ENCODE measurements around the gene FAAH. TPM values are rescaled to one million over a fixed set of nuclear protein-coding genes. Genes with fewer than 3 reads are reported as not detected.

FAAH gene
- total RNA-seq, 1 experiment from 2014 or later: 24.8 TPM

DNA sequence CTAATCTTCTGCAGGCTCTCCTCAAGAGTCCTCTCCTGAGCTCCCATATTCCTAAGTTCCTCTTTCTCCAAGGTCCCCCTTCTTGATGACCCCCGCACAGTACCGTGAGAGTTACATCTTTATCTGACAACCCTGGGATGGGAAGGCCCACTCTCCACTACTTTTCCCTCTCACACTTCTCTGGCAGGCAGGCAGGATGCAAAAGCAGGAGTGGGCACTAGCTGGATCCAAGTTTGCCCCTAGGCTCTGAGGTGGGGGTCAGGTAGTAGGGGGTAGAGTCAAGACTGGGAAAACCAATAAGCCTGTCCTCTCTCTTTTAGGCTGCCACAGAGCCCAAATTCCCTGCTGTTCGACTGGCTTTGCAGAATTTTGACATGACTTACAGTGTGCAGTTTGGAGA is 49.6 kb upstream of the FAAH start:
- H3K4me3 ChIP-seq (replicated peaks in 1 of 2; ENCODE audit: low read depth in 1 of 2, low read length in 2 of 2): no peak overlapping the region
- H3K27me3 ChIP-seq (ENCODE audit: insufficient read depth, low read length): no peaks in the 10 kb centered on the region
- BruUV-seq (replicated peaks): no TSS peak
- TF ChIP-seq SRF (IDR thresholded peaks at IDR 0.05; ENCODE audit: low read depth) (no peak), YY1 (IDR thresholded peaks at IDR 0.05; ENCODE audit: extremely low read depth, insufficient replicate concordance, low read depth, low read length) (no peak), SP1 (IDR thresholded peaks at IDR 0.05; ENCODE audit: low read depth) (no peak)
- TF ChIP-seq, protein P1, sequence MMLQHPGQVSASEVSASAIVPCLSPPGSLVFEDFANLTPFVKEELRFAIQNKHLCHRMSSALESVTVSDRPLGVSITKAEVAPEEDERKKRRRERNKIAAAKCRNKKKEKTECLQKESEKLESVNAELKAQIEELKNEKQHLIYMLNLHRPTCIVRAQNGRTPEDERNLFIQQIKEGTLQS (IDR thresholded peaks at IDR 0.05): no peak
- TF ChIP-seq, protein P2, sequence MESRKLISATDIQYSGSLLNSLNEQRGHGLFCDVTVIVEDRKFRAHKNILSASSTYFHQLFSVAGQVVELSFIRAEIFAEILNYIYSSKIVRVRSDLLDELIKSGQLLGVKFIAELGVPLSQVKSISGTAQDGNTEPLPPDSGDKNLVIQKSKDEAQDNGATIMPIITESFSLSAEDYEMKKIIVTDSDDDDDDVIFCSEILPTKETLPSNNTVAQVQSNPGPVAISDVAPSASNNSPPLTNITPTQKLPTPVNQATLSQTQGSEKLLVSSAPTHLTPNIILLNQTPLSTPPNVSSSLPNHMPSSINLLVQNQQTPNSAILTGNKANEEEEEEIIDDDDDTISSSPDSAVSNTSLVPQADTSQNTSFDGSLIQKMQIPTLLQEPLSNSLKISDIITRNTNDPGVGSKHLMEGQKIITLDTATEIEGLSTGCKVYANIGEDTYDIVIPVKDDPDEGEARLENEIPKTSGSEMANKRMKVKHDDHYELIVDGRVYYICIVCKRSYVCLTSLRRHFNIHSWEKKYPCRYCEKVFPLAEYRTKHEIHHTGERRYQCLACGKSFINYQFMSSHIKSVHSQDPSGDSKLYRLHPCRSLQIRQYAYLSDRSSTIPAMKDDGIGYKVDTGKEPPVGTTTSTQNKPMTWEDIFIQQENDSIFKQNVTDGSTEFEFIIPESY (IDR thresholded peaks at IDR 0.05; ENCODE audit: extremely low read depth, insufficient replicate concordance, low read length): no peak
- H3K4me2 ChIP-seq (ENCODE audit: low read length): no peak overlapping the region
- ChIA-PET RAD21 (ENCODE audit: low non-redundant PET in 1 of 2, low total read pairs in 2 of 2, uncharacterized antibody in 2 of 2, unreplicated experiment in 2 of 2) (no interaction called here), CTCF (interaction anchor here (1.7 kb wide), 1 partner anchor 11 kb away, joined by 6 read pairs; no protein-coding TSS in a partner anchor), POLR2A (no interaction called here)
- peaks cover 12 to 31% of the 10 kb centered on the region in 2 experiments for H3K4me1 ChIP-seq (ENCODE audit: control insufficient read depth in 1 of 2, insufficient read depth in 2 of 2, low read length in 2 of 2)
- H3K9me3 ChIP-seq (ENCODE audit: control insufficient read depth in 1 of 2, insufficient read depth in 1 of 2, low read depth in 1 of 2, low read length in 2 of 2): no peaks in the 10 kb centered on the region
- intact Hi-C loops (cut with micrococcal nuclease): no loop called here
- H3K27ac ChIP-seq (ENCODE audit: low read depth, low read length): no peak overlapping the region
- ATAC-seq: no peak
- no peaks in the 10 kb centered on the region for H3K9me2 ChIP-seq (ENCODE audit: insufficient read depth)
- DNase-seq (ENCODE audit: low read depth, low spot score): no peak
- H4K20me1 ChIP-seq (ENCODE audit: insufficient read depth): no peaks in the 10 kb centered on the region
- H3K9ac ChIP-seq (ENCODE audit: low read length): no peak overlapping the region
- peaks cover 14 to 23% of the 10 kb centered on the region in 2 experiments; a peak in 3 of 4 replicates for H3K36me3 ChIP-seq (ENCODE audit: control insufficient read depth in 1 of 2, insufficient read depth in 2 of 2, low read length in 2 of 2)
- no peak overlapping the region for H2AFZ ChIP-seq (ENCODE audit: low read depth, low read length, poor library complexity, severe bottlenecking)
- H3K79me2 ChIP-seq (ENCODE audit: insufficient read depth, low read length): peaks cover 36% of the 10 kb centered on the region

DNA sequence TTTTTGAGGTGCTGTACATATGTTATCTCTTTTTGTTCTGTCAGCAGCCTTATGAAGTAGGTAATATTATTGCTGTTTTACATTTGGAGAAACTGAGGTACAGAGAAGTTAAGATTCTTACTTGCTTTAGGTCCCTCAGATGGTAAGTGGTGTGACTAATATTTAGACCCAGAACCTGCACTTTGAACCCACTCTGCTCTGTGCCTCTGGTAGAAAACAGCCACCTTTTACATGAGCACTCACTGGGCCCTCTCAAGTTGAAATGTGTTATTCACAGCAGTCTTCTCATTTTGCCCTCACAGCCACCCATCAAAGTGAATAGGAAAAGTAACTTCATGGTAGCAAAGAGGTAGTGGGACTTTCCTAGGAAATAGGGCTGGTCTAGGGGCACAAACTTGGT is 48.8 kb upstream of the FAAH start:
- Histone ChIP-seq H4K20me1 (ENCODE audit: insufficient read depth) (no peaks in the 10 kb centered on the region), H2AFZ (ENCODE audit: low read depth, low read length, poor library complexity, severe bottlenecking) (no peak overlapping the region), H3K27me3 (ENCODE audit: insufficient read depth, low read length) (no peaks in the 10 kb centered on the region), H3K79me2 (ENCODE audit: insufficient read depth, low read length) (peaks cover 44% of the 10 kb centered on the region), H3K9ac (ENCODE audit: low read length) (no peak overlapping the region), H3K9me3 (ENCODE audit: control insufficient read depth in 1 of 2, insufficient read depth in 1 of 2, low read depth in 1 of 2, low read length in 2 of 2) (no peaks in the 10 kb centered on the region), H3K36me3 (ENCODE audit: control insufficient read depth in 1 of 2, insufficient read depth in 2 of 2, low read length in 2 of 2) (peaks cover 18 to 26% of the 10 kb centered on the region in 2 experiments; a peak in 3 of 4 replicates), H3K4me1 (ENCODE audit: control insufficient read depth in 1 of 2, insufficient read depth in 2 of 2, low read length in 2 of 2) (peaks cover 9 to 26% of the 10 kb centered on the region in 2 experiments; a peak in 3 of 4 replicates), H3K4me2 (ENCODE audit: low read length) (no peak overlapping the region), H3K9me2 (ENCODE audit: insufficient read depth) (no peaks in the 10 kb centered on the region), H3K27ac (ENCODE audit: low read depth, low read length) (no peak overlapping the region), H3K4me3 (replicated peaks in 1 of 2; ENCODE audit: low read depth in 1 of 2, low read length in 2 of 2) (no peak overlapping the region)
- no TSS peak for BruUV-seq (replicated peaks)
- intact Hi-C loops (cut with micrococcal nuclease): loop anchor here (5.0 kb wide), 1 partner anchor 308 kb away; no protein-coding TSS in a partner anchor
- RAD21 ChIA-PET (ENCODE audit: low non-redundant PET in 1 of 2, low total read pairs in 2 of 2, uncharacterized antibody in 2 of 2, unreplicated experiment in 2 of 2): no interaction called here
- ATAC-seq: no peak
- CTCF ChIA-PET: interaction anchor here (3.1 kb wide), 1 partner anchor 12 kb away, joined by 35 read pairs; no protein-coding TSS in a partner anchor
- TF ChIP-seq CBX3 (IDR thresholded peaks at IDR 0.05; ENCODE audit: low read depth) (no peak), CEBPB (IDR thresholded peaks at IDR 0.05; ENCODE audit: low read depth) (no peak), POLR2A (IDR thresholded peaks at IDR 0.05; ENCODE audit: borderline replicate concordance, extremely low read depth, insufficient read depth, insufficient read length) (no peak), SRF (IDR thresholded peaks at IDR 0.05; ENCODE audit: low read depth) (no peak), EZH2 (IDR thresholded peaks at IDR 0.05) (no peak), ZNF274 (IDR thresholded peaks at IDR 0.05; ENCODE audit: low read depth, low read length) (no peak)
- POLR2A ChIA-PET: no interaction called here
- DNase-seq (ENCODE audit: low read depth, low spot score): no peak
